Lung (tissue), 12 donors: ENCODE measurements around the gene NTRK2. TPM values are rescaled to one million over a fixed set of nuclear protein-coding genes. Genes with fewer than 3 reads are reported as not detected.

Source experiments
- ATAC-seq: fragments of 200-7000 bp; cut with Tn5 transposase; one replicate; pipeline ENCODE4 v1.9.1; 2020; ENCODE audit warnings: moderate number of reproducible peaks; ENCODE audit not compliant: insufficient read depth, low FRiP score
- DNase-seq, 3 donors: peaks; one replicate each; pipeline ENCODE4 v3.0.0-alpha.2; 2013 to 2017
- H3K27ac ChIP-seq, 2 donors: one replicate each; pipeline ENCODE4 v1.5.1; 2013; ENCODE audit warnings: mild to moderate bottlenecking in 2 of 2, moderate library complexity in 2 of 2, control low read depth in 1 of 2, inconsistent platforms in 1 of 2, low read depth in 1 of 2, low read length in 1 of 2
- H3K27me3 ChIP-seq, 3 donors: one replicate each; pipeline ENCODE4 v1.5.1; 2013; ENCODE audit warnings: low read length in 2 of 3; ENCODE audit not compliant: control insufficient read depth in 3 of 3, insufficient read depth in 3 of 3
- H3K36me3 ChIP-seq, 4 donors: one replicate each; pipeline ENCODE4 v1.5.1; 2013; ENCODE audit warnings: low read length in 4 of 4, mild to moderate bottlenecking in 1 of 4, moderate library complexity in 1 of 4; ENCODE audit not compliant: control insufficient read depth in 4 of 4, insufficient read depth in 4 of 4
- H3K4me1 ChIP-seq, 5 donors: one replicate each; pipeline ENCODE4 v1.5.1; 2013; ENCODE audit warnings: low read length in 5 of 5, mild to moderate bottlenecking in 2 of 5, moderate library complexity in 1 of 5; ENCODE audit not compliant: control insufficient read depth in 5 of 5, insufficient read depth in 5 of 5
- H3K4me3 ChIP-seq: one replicate; pipeline ENCODE4 v1.5.1; 2013; ENCODE audit warnings: mild to moderate bottlenecking, control low read depth, moderate library complexity
- H3K9ac ChIP-seq, 2 donors: one replicate each; pipeline ENCODE4 v1.5.1; 2013; ENCODE audit warnings: low read length in 2 of 2, control low read depth in 1 of 2; ENCODE audit not compliant: insufficient read depth in 1 of 2
- H3K9me3 ChIP-seq, 4 donors: one replicate each; pipeline ENCODE4 v1.5.1; 2013; ENCODE audit warnings: low read length in 3 of 4, mild to moderate bottlenecking in 1 of 4, moderate library complexity in 1 of 4; ENCODE audit not compliant: control insufficient read depth in 4 of 4, insufficient read depth in 3 of 4
- WGBS, 2 donors: extraction: QIAGEN DNeasy Blood & Tissue Kit; methylation state at CpG; one replicate each; pipeline ENCODE4 v1.1.7; 2013; 5-methylcytosine and 5-hydroxymethylcytosine counted together
- polyA plus RNA-seq, 2 donors: library from polyadenylated mRNA; stranded (reverse); fragments of 200-250 nt; gene quantifications; one replicate each; pipeline ENCODE4 v1.2.1, GENCODE V29; 2013
- total RNA-seq, 2 donors: library from RNA; depleted of rRNA in 1 of 2; stranded (reverse); fragments of >200 nt in 1 of 2; gene quantifications; one replicate each; pipeline ENCODE4 v1.2.1, GENCODE V29; 2014 to 2021
- TF ChIP-seq, protein P1 (sequence below): IDR thresholded peaks from 2 replicates; pipeline ENCODE4 v1.5.1; 2012; ENCODE audit warnings: mild to moderate bottlenecking; ENCODE audit errors: control extremely low read depth, extremely low read depth
- donor health status: control.
- donor health status: control.
- donor health status: Bipolar disorder and iron deficiency.
- donor health status: healthy.
- donor health status: DM: yes; HTN: yes; CAD: no.

The NTRK2 gene
- total and polyA plus RNA-seq, 4 donors = 0.33 to 14.4 (median 3.3) TPM

DNA sequence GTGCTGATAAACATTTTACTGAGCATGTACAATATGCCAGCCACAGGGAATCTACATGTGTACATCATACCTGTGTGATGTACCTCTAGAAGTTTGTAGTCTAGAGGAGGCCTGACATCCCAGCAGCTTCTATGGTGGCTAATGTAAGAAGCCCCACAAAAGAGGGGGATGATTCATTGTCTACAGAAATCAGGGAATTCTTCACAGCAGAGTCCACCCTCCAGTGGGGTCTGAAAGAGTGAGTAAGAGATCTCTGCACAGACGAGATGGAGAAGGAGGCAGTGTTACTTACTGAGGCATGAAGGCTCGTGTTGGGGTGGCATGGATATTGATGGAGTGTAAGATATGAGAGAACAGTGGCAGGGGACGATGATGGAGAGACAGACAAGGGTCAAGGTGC is 103.0 kb downstream of the NTRK2 start:
- no peaks in the 10 kb centered on the region for H3K27me3 ChIP-seq
- DNase-seq (no peak), ATAC-seq (no peak)
- H3K9me3 ChIP-seq = peaks cover 0 to 4% (median 1%) of the 10 kb centered on the region in 4 donors
- TF ChIP-seq, protein P1, sequence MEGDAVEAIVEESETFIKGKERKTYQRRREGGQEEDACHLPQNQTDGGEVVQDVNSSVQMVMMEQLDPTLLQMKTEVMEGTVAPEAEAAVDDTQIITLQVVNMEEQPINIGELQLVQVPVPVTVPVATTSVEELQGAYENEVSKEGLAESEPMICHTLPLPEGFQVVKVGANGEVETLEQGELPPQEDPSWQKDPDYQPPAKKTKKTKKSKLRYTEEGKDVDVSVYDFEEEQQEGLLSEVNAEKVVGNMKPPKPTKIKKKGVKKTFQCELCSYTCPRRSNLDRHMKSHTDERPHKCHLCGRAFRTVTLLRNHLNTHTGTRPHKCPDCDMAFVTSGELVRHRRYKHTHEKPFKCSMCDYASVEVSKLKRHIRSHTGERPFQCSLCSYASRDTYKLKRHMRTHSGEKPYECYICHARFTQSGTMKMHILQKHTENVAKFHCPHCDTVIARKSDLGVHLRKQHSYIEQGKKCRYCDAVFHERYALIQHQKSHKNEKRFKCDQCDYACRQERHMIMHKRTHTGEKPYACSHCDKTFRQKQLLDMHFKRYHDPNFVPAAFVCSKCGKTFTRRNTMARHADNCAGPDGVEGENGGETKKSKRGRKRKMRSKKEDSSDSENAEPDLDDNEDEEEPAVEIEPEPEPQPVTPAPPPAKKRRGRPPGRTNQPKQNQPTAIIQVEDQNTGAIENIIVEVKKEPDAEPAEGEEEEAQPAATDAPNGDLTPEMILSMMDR = no peak
- H3K27ac ChIP-seq = no peak overlapping the region
- no peaks in the 10 kb centered on the region for H3K36me3 ChIP-seq
- H3K4me1 ChIP-seq = peaks cover 0 to 2% (median 0%) of the 10 kb centered on the region in 5 donors
- no peak overlapping the region for H3K9ac ChIP-seq
- WGBS, 2 donors = 84 to 87% methylated on average over 3 of the region's 3 CpGs
- no peak overlapping the region for H3K4me3 ChIP-seq

DNA sequence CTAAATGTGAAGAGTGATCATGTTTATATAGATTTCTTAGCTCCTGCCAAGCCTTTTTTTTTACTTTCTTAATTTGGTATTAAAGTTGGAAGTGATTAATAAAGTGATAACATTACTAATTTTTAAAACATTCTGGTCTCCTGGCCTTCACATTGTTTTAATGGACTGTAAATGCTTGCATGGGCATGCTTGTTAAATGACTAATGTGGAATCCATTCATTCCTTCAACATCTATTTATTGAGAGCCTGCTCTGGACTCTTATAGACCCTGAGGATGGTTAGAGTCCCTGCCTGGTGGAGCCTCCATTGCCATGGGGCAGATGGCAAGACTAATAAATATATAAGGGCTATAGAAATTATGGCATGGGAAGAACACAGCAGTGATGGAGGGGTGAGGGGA is 103.5 kb downstream of the NTRK2 start:
- ATAC-seq = no peak
- no peak overlapping the region for H3K27ac ChIP-seq
- H3K9ac ChIP-seq = no peak overlapping the region
- no peaks in the 10 kb centered on the region for H3K36me3 ChIP-seq
- no peak for DNase-seq
- no peaks in the 10 kb centered on the region for H3K27me3 ChIP-seq
- H3K4me3 ChIP-seq = no peak overlapping the region
- peaks cover 0 to 4% (median 1%) of the 10 kb centered on the region in 4 donors for H3K9me3 ChIP-seq
- H3K4me1 ChIP-seq = peaks cover 0 to 2% (median 0%) of the 10 kb centered on the region in 5 donors
- TF ChIP-seq, protein P1 = no peak

DNA sequence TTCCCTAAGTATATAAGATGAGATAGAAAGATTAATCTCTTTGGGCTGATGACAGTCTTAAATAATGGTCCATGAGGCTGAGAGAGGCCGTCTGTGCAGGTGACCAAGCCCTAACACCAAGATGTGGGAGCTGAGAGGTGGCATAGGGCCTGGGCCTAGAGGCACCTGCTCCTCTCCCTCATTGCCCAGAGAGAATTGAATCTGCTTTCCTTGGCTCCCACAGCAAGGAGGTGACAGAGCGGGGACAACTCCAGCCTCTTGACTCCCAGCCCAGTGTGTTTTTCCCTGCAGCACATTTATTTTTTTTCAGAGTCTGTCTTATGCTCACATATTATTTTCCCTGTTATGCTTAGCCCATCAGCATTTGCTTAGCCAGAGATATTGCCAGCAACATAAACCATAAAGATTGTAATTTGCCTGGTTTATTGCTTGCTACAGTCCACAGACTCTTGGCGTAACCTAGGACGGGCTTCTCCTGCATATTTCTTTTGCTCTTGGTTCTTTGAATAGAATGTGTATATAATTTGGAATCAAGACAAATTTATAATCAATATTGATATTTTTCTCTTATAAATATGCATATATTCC is 105.6 kb downstream of the NTRK2 start:
- Histone ChIP-seq H3K9me3 (peaks cover 0 to 4% (median 0%) of the 10 kb centered on the region in 4 donors), H3K4me3 (no peak overlapping the region), H3K9ac (no peak overlapping the region), H3K4me1 (no peaks in the 10 kb centered on the region), H3K36me3 (no peaks in the 10 kb centered on the region), H3K27me3 (no peaks in the 10 kb centered on the region), H3K27ac (no peak overlapping the region)
- ATAC-seq = no peak
- DNase-seq = no peak
- TF ChIP-seq, protein P1 = no peak
- WGBS, 2 donors = 92 to 94% methylated on average over 4 of the region's 4 CpGs

DNA sequence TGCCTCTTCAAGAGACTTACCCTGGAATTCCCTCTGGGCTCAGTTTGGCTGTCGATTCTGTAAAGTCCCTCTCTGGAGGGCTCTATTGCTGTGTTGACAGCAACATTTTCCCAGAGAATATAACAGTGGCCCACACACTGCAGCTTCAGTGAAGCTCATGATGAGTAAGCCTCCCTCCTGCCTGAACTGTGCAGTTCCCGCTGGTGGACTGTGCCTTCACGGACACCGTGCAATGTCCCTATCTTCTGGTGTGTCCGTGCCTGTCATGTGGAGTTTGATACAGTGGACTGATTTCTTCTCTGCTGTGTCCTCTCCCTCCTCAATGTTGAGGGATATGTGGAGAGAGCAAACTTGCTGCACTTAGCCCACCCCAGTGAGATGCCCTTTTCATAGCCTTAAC is 109.0 kb downstream of the NTRK2 start:
- H3K9ac ChIP-seq = no peak overlapping the region
- peaks cover 0 to 4% (median 0%) of the 10 kb centered on the region in 4 donors for H3K9me3 ChIP-seq
- no peak overlapping the region for H3K27ac ChIP-seq
- H3K4me3 ChIP-seq = no peak overlapping the region
- DNase-seq = no peak
- WGBS, 2 donors = 78 to 88% methylated on average over 5 of the region's 5 CpGs
- no peaks in the 10 kb centered on the region for H3K4me1 ChIP-seq
- TF ChIP-seq, protein P1 = no peak
- H3K36me3 ChIP-seq = no peaks in the 10 kb centered on the region
- ATAC-seq = no peak
- H3K27me3 ChIP-seq = peaks cover 0 to 7% (median 7%) of the 10 kb centered on the region in 3 donors
